Measurements from ENCODE around the gene ABITRAM. TPM values are rescaled to one million over a fixed set of nuclear protein-coding genes. Genes with fewer than 3 reads are reported as not detected.
A peak's percentile ranks its signal among the peaks of the same experiment; 100 is the strongest.

Gene ABITRAM
- total and polyA plus RNA-seq, 2 of the 13 experiments (the other 11 are each of a cell fraction or from before 2014, with no cell fraction given): 10.2 to 21.6 TPM

- TF ChIP-seq MTA1 (CRISPR knock-in tag; IDR thresholded peaks at IDR 0.05; ENCODE audit: borderline replicate concordance) (no peak; the same call in 1 of the 2 replicates), TBX3 (IDR thresholded peaks at IDR 0.05; ENCODE audit: borderline replicate concordance) (peak; percentile 55; the same call in 1 of the 2 replicates), HIVEP1 (CRISPR knock-in tag; IDR thresholded peaks at IDR 0.05) (no peak), THYN1 (CRISPR knock-in tag; IDR thresholded peaks at IDR 0.05; ENCODE audit: borderline replicate concordance, low read depth) (no peak), AGO1 (IDR thresholded peaks at IDR 0.05; ENCODE audit: low read depth, low read length, poor library complexity, severe bottlenecking) (no peak), TRIM22 (IDR thresholded peaks at IDR 0.05) (no peak), ZNF264 (CRISPR knock-in tag; IDR thresholded peaks at IDR 0.05) (peak; percentile 71; the same call in 1 of the 2 replicates), ATF1 (CRISPR knock-in tag; IDR thresholded peaks at IDR 0.05) (peak; percentile 61; the same call in 1 of the 2 replicates), HNRNPK (IDR thresholded peaks at IDR 0.05; ENCODE audit: low read depth, low read length, poor library complexity, severe bottlenecking) (no peak), TOPORS (CRISPR knock-in tag; IDR thresholded peaks at IDR 0.05) (no peak), SMAD1 (CRISPR knock-in tag; IDR thresholded peaks at IDR 0.05; ENCODE audit: borderline replicate concordance, low read depth) (no peak), KAT7 (CRISPR knock-in tag; IDR thresholded peaks at IDR 0.05; ENCODE audit: borderline replicate concordance) (no peak), TERF1 (CRISPR knock-in tag; IDR thresholded peaks at IDR 0.05) (no peak), TEF (CRISPR knock-in tag; IDR thresholded peaks at IDR 0.05) (no peak), ZNF282 (IDR thresholded peaks at IDR 0.05; ENCODE audit: partially characterized antibody) (no peak), ZNF800 (CRISPR knock-in tag; IDR thresholded peaks at IDR 0.05) (peak; percentile 28; the same call in 1 of the 2 replicates), MEIS1 (CRISPR knock-in tag; IDR thresholded peaks at IDR 0.05; ENCODE audit: borderline replicate concordance) (no peak; the same call in 1 of the 2 replicates), MAFG (CRISPR knock-in tag; IDR thresholded peaks at IDR 0.05) (no peak), ZFP1 (CRISPR knock-in tag; IDR thresholded peaks at IDR 0.05) (no peak), GRHL1 (CRISPR knock-in tag; conservative IDR thresholded peaks at IDR 0.05) (no peak)
Observed at GRCh38 chr9:108894225-108894997, 39.8 kb upstream of the ABITRAM start (continued).
